ENCODE measurements around the gene SRD5A2.

Gene SRD5A2

DNA sequence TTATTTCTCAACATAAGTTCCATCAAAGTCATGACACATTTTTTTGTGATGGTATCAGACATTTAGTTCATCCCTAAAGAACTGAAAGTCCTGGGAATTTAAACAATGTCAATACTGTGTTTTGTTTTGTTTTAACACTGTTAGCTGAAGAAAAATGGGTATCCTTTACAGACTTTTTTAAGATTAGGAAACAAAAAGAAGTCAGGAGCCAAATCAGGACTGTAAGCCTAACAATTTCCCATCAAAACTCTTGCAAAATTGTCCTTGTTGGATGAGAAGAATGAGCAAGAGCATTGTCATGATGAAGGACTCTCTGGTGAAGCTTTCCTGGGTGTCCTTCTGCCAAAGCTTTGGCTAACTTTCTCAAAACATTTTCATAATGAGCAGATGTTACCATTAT, 69.4 kb downstream of the SRD5A2 start:
- TF ChIP-seq TCF12 (IDR thresholded peaks at IDR 0.05; ENCODE audit: low read depth): no peak
- TF ChIP-seq YY1 (IDR thresholded peaks at IDR 0.05; ENCODE audit: low read depth): no peak

DNA sequence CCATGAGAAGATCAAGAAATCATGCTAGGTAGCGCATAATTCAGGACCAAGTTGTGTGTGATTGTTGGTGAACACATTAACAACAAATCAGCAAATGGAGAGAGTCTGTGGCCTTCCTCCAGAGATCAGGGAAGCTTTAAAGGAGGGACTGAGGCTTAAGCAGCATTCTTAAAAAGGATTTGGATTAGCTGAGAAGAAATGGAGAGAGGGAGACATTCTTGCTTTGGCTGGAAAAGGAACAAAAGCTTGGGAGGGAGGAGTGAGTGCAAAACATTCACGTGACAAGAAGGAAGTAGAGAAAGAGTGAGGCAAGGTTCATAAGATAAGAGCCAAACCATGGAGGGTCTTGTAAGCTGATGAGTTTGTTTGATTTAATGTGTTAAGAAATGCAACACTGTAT, 75.6 kb downstream of the SRD5A2 start:
- TF ChIP-seq CREB1 (IDR thresholded peaks at IDR 0.05; ENCODE audit: low read depth) (no peak), YY1 (IDR thresholded peaks at IDR 0.05; ENCODE audit: low read depth) (no peak), EP300 (IDR thresholded peaks at IDR 0.05; ENCODE audit: borderline replicate concordance) (no peak), EGR1 (IDR thresholded peaks at IDR 0.05) (no peak), CEBPB (IDR thresholded peaks at IDR 0.05) (no peak), RAD21 (IDR thresholded peaks at IDR 0.05; ENCODE audit: low read depth) (no peak), TEAD4 (IDR thresholded peaks at IDR 0.05) (no peak)
- TF ChIP-seq, protein P1, sequence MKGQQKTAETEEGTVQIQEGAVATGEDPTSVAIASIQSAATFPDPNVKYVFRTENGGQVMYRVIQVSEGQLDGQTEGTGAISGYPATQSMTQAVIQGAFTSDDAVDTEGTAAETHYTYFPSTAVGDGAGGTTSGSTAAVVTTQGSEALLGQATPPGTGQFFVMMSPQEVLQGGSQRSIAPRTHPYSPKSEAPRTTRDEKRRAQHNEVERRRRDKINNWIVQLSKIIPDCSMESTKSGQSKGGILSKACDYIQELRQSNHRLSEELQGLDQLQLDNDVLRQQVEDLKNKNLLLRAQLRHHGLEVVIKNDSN (IDR thresholded peaks at IDR 0.05): no peak

DNA sequence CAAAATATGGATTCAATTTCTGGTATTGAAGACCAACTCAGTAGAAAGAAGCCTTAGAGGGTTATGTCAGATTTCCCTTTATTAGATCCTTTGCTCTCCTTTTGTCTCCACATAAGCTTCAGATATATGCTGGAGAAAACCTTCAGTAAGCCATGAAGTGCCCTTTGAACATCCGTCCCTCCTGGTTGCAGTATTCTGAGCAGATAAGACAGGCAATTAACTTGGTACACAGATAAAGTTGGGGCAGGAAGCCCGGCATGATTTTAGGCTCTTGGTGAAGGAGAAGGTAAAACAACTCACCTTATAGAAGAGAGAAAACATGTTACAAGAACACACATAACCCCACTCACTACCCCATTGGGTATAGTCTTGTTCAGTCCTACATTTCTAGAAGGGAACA, 76.4 kb downstream of the SRD5A2 start:
- TF ChIP-seq NFIC (IDR thresholded peaks at IDR 0.05) (no peak), ZBTB7A (IDR thresholded peaks at IDR 0.05; ENCODE audit: low read depth) (no peak), TEAD4 (IDR thresholded peaks at IDR 0.05) (no peak), EP300 (IDR thresholded peaks at IDR 0.05; ENCODE audit: borderline replicate concordance) (no peak), YY1 (IDR thresholded peaks at IDR 0.05; ENCODE audit: low read depth) (no peak), FOXM1 (IDR thresholded peaks at IDR 0.05; ENCODE audit: borderline replicate concordance, low read depth) (no peak)
- TF ChIP-seq, protein P2, sequence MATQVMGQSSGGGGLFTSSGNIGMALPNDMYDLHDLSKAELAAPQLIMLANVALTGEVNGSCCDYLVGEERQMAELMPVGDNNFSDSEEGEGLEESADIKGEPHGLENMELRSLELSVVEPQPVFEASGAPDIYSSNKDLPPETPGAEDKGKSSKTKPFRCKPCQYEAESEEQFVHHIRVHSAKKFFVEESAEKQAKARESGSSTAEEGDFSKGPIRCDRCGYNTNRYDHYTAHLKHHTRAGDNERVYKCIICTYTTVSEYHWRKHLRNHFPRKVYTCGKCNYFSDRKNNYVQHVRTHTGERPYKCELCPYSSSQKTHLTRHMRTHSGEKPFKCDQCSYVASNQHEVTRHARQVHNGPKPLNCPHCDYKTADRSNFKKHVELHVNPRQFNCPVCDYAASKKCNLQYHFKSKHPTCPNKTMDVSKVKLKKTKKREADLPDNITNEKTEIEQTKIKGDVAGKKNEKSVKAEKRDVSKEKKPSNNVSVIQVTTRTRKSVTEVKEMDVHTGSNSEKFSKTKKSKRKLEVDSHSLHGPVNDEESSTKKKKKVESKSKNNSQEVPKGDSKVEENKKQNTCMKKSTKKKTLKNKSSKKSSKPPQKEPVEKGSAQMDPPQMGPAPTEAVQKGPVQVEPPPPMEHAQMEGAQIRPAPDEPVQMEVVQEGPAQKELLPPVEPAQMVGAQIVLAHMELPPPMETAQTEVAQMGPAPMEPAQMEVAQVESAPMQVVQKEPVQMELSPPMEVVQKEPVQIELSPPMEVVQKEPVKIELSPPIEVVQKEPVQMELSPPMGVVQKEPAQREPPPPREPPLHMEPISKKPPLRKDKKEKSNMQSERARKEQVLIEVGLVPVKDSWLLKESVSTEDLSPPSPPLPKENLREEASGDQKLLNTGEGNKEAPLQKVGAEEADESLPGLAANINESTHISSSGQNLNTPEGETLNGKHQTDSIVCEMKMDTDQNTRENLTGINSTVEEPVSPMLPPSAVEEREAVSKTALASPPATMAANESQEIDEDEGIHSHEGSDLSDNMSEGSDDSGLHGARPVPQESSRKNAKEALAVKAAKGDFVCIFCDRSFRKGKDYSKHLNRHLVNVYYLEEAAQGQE (IDR thresholded peaks at IDR 0.05; ENCODE audit: low read depth): no peak
- TF ChIP-seq, protein P3, sequence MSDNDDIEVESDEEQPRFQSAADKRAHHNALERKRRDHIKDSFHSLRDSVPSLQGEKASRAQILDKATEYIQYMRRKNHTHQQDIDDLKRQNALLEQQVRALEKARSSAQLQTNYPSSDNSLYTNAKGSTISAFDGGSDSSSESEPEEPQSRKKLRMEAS (IDR thresholded peaks at IDR 0.05): no peak

DNA sequence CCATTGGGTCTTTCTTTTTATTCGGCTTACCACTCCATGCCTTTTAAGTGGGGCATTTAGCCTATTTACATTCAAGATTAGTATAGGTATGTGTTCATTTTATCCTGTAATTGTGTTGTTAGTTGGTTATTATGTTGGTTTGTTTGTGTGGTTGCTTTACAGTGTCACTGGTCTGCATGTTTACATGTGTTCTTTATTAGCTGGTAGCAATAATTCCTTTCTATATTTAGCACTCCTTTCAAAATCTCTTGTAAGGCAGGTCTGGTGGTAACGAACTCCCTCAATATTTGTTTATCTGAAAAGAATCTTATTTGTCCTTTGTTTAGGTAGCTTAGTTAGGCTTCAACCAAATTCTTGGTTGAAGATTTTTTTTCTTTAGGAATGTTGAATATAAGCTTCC, 97.5 kb downstream of the SRD5A2 start:
- TF ChIP-seq FOXM1 (IDR thresholded peaks at IDR 0.05; ENCODE audit: borderline replicate concordance, low read depth): no peak
- no peak for TF ChIP-seq EGR1 (IDR thresholded peaks at IDR 0.05)
- TF ChIP-seq, protein P2 (IDR thresholded peaks at IDR 0.05; ENCODE audit: low read depth): no peak
- TF ChIP-seq TCF12 (IDR thresholded peaks at IDR 0.05; ENCODE audit: low read depth): no peak
- TF ChIP-seq TAF1 (IDR thresholded peaks at IDR 0.05; ENCODE audit: low read depth): no peak
- TF ChIP-seq, protein P1 (IDR thresholded peaks at IDR 0.05): no peak
- TF ChIP-seq CREB1 (IDR thresholded peaks at IDR 0.05; ENCODE audit: low read depth): no peak
- no peak for TF ChIP-seq ZBTB7A (IDR thresholded peaks at IDR 0.05; ENCODE audit: low read depth)
- TF ChIP-seq NFIC (IDR thresholded peaks at IDR 0.05): no peak
- TF ChIP-seq TEAD4 (IDR thresholded peaks at IDR 0.05): no peak
- no peak for TF ChIP-seq RAD21 (IDR thresholded peaks at IDR 0.05; ENCODE audit: low read depth)
- TF ChIP-seq YY1 (IDR thresholded peaks at IDR 0.05; ENCODE audit: low read depth): no peak
- no peak for TF ChIP-seq EP300 (IDR thresholded peaks at IDR 0.05; ENCODE audit: borderline replicate concordance)
- no peak for TF ChIP-seq CEBPB (IDR thresholded peaks at IDR 0.05)
- TF ChIP-seq, protein P3 (IDR thresholded peaks at IDR 0.05): no peak

DNA sequence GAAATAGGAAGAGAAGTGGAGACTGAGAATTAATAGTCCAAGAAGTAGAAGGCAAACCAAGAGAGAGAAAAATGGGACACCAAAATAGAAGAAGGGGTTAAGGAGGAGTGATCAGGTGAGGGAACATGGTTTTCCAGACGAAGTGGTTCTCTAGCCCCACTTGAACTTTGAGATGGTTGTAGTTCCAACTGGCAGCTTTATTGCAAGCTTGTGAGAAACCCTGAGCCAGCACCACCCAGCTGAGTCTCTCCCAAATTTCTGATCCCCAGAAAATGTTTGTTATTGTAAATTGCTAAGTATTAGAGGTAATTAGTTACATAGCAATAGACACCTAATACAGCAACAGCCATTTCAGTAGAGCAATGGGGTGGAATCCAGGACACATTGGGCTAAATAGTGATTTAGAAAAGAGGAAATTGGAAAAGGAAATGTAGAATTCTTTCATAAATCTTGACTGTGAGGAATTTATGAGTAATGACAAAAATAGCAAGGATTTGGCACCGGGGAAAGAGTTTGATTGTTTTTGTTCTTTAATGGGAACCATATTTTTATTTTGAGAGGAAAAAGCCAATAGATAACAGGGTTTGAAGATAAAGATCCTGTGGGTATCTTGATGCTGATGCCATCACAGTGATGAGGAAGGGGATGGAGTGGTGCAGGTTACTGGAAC, 104.1 kb downstream of the SRD5A2 start:
- TF ChIP-seq YY1 (IDR thresholded peaks at IDR 0.05; ENCODE audit: low read depth): no peak

DNA sequence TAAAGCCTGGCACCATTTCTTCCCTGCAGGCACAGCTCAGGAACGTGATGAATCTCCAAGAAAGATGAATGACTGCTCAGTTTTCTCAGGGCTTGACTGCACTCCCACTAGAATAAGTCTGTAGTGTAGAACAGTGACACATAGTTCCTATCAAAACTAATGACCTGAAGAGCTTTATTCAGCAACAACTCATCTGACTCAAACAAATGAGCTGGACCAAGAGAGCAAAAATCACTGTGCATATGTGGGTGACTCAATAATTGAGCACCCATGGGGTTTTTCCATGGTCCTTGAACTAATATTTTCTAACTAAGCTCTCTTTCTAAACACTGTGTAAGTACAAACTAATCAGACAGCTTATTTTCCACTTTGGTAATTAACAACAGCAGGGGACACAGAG, 105.0 kb downstream of the SRD5A2 start:
- TF ChIP-seq FOXM1 (IDR thresholded peaks at IDR 0.05; ENCODE audit: borderline replicate concordance, low read depth) (no peak), EP300 (IDR thresholded peaks at IDR 0.05; ENCODE audit: borderline replicate concordance) (no peak), RAD21 (IDR thresholded peaks at IDR 0.05; ENCODE audit: low read depth) (no peak), TAF1 (IDR thresholded peaks at IDR 0.05; ENCODE audit: low read depth) (no peak), ZBTB7A (IDR thresholded peaks at IDR 0.05; ENCODE audit: low read depth) (no peak), NFIC (IDR thresholded peaks at IDR 0.05) (no peak), CREB1 (IDR thresholded peaks at IDR 0.05; ENCODE audit: low read depth) (no peak), EGR1 (IDR thresholded peaks at IDR 0.05) (no peak), TEAD4 (IDR thresholded peaks at IDR 0.05) (no peak), CEBPB (IDR thresholded peaks at IDR 0.05) (no peak), YY1 (IDR thresholded peaks at IDR 0.05; ENCODE audit: low read depth) (no peak)
- TF ChIP-seq, protein P1 (IDR thresholded peaks at IDR 0.05): no peak

Data from Ishikawa (cell line).